Immature natural killer cell (primary cell): ENCODE data around the gene USP35. TPM values are rescaled to one million over a fixed set of nuclear protein-coding genes. Genes with fewer than 3 reads are reported as not detected.

Experiments
- DNase-seq, 3 donors: peaks; one replicate each; pipeline ENCODE4 v3.0.0; 2022; ENCODE audit warnings: mixed read lengths in 1 of 3
- H3K27ac Mint-ChIP-seq, 6 donors: one replicate each; pipeline ENCODE4 v1.8.0; 2020; ENCODE audit warnings: mixed read lengths in 6 of 6, mild to moderate bottlenecking in 5 of 6, inconsistent platforms in 4 of 6, moderate library complexity in 3 of 6
- H3K27me3 Mint-ChIP-seq, 3 donors: one replicate each; pipeline ENCODE4 v1.8.0; 2020 to 2021; ENCODE audit warnings: low read depth in 3 of 3, mild to moderate bottlenecking in 3 of 3, mixed read lengths in 3 of 3, moderate library complexity in 3 of 3, inconsistent platforms in 1 of 3
- H3K36me3 Mint-ChIP-seq, 3 donors: one replicate each; pipeline ENCODE4 v1.8.0; 2020; ENCODE audit warnings: mixed read lengths in 3 of 3, inconsistent platforms in 2 of 3, mild to moderate bottlenecking in 2 of 3
- H3K4me1 Mint-ChIP-seq, 2 donors: one replicate each; pipeline ENCODE4 v1.8.0; 2020; ENCODE audit warnings: inconsistent platforms in 2 of 2, mild to moderate bottlenecking in 2 of 2, mixed read lengths in 2 of 2, moderate library complexity in 1 of 2
- H3K4me3 Mint-ChIP-seq, 5 donors: one replicate each; pipeline ENCODE4 v1.8.0; 2020; ENCODE audit warnings: mild to moderate bottlenecking in 5 of 5, mixed read lengths in 5 of 5, inconsistent platforms in 3 of 5, moderate library complexity in 3 of 5
- H3K9me3 Mint-ChIP-seq, 6 donors: one replicate each; pipeline ENCODE4 v1.8.0; 2020; ENCODE audit warnings: mild to moderate bottlenecking in 6 of 6, mixed read lengths in 6 of 6, inconsistent platforms in 4 of 6, moderate library complexity in 3 of 6
- polyA plus RNA-seq, 3 donors: library from polyadenylated mRNA; unstranded; fragments of 300-500 nt; fragmentation: Illumina TruSeq; gene quantifications; one replicate each; pipeline ENCODE4 v1.2.3, GENCODE V29; 2021

Gene USP35
- polyA plus RNA-seq, result under 1 TPM in 2 of 3 donors, not detected in 1; 0.20 to 0.27 TPM

DNA sequence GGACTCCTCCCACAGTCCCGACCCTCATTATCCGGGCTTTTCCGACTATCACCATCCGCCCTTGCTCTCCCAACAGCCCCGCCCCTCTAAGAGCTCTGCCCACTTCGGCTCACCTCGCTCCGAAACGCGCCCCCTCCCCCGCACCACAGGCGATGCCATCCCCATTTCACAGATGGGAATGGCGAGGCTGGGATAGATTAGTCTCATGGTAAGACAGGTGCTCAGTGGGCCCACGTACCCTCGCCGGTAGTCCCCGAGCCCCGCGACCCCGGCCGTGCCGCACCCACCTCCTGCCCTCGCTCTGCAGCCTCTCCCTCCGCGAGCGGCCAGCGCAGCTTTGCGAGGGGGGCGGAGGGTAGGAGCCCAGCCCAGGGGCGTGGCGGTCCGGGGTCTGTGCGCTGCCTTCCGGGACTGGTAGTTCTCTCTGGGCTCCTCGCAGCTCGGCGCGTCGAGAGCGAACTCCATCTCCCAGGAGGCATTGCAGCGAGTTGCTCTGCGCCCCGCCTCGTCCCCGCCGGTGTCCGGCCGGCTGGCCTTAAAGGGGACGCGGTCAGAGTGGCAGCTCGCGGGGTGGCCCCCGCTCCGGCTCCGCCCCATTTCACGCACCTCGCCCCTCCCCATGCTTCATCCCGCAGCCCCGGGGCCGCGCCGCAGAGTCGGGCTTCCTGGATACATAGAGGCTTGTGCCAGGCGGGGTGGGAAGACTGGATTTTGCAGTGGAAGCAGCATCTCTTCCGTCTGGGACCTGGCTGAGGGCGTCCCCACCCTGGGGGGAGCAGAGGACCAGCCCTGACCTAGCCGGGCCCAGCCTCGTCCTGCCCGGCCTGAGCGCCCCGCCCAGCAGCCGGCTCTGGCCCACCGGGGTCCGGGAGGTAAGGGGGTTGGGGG, at the start of gene USP35, which contains the start of gene KCTD21:
Gene USP35 (plus strand): TSS at position 634 of the 888 bp plus-strand sequence. CDS start 7,327 bp downstream, outside the sequence.
Gene KCTD21 (minus strand): TSS at position 341 of the 888 bp plus-strand sequence. CDS start 14,072 bp downstream, outside the sequence.
- Mint-ChIP-seq H3K4me3 (peak within 1 kb of the TSS; percentile 93 to 97 (median 97)), H3K4me1 (peaks cover 30 to 33% of the 10 kb centered on the region in 2 donors), H3K27ac (peak within 1 kb of the TSS; percentile 72 to 90 (median 84))

DNA sequence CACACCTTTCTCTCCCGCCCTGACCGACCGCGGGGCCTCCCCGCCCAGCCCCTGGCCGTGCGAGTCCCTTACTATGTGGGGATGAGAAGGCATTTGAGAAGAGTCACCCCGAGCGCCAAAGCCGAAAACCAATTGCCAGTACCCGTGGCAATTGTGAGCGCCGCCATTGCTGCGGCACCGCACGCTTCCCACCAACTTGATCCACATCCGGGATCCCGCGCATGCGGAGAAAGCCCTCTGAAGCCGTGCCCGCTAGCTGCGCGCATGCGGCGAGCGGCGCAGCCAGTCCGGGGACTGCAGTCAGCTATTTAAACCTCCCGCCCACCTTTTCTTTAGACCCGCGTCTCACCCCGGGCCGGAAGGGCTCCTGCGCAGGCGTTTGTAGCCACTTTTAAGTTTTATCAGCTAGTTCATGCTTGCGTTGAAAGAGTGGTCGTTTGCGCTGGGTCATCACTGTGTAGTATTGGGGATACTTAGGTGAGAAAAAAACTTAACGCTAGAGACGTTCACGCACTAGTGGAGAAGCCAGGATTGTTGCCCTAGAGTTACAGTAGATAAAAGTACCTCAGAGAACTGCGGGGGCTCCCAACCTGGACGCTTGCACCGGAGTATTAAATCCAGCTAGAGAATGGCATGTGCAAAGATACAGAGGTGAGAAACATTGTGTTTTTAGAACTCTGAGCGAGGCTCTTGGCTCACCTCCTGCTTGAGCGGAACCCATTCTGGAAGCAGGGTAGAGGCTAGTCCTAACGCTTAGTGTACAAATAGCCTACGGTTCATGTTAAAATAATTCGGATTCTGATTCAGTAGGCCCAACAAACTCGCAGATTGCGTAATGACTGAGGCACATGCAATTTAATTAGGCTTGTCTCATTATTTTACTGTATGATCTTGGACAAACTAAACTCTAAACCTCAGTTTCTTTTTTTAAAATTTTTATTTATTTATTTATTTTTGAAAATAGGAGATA, 49.0 kb upstream of the USP35 start, which contains the start of gene ALG8:
Gene ALG8 (minus strand): TSS at position 205 of the 970 bp plus-strand sequence. CDS start 38 bp downstream, at position 167.
- no peaks in the 10 kb centered on the region for H3K9me3 Mint-ChIP-seq
- DNase-seq, result peak; percentile 94 to 96 (median 95)

More for the DNA sequence above, at the start of gene USP35, which contains the start of gene KCTD21:
- Mint-ChIP-seq H3K36me3 (peaks cover 0 to 2% (median 0%) of the 10 kb centered on the region in 3 donors), H3K27me3 (peaks cover 0 to 2% (median 1%) of the 10 kb centered on the region in 3 donors), H3K9me3 (no peaks in the 10 kb centered on the region)
- DNase-seq, result peak; percentile 86 to 88 (median 87)

DNA sequence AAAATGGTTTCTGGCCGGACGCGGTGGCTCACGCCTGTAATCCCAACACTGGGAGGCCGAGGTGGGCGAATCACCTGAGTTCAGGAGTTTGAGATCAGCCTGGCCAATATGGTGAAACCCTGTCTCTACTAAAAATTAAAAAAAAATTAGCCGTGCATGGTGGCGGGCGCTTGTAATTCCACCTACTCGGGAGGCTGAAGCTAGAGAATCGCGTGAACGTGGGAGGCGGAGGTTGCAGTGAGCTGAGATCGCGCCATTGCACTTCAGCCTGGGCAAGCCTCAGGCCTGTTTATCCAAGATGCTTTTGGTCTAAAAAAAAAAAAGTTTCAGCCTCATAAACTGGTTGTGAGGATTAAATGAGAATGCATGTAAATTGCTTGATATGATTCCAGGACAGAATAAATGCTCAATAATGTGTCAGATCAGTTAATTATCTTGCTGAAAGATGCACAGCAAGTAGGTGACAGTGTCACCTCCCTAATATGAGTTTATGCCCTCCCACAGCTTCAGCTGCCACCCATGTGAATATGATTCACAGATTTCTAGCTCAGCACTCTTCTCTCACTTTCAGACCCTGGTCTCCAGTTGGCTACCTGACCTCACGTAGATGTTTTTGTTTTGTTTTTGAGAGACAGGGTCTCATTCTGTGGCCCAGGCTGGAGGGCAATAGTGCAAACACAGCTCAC, 48.2 kb upstream of the USP35 start:
- Mint-ChIP-seq H3K4me3 (peak overlapping the region; percentile 59 to 98 (median 95)), H3K27me3 (peaks cover 6 to 13% (median 8%) of the 10 kb centered on the region in 3 donors), H3K9me3 (no peaks in the 10 kb centered on the region), H3K4me1 (peaks cover 28 to 31% of the 10 kb centered on the region in 2 donors), H3K27ac (peak overlapping the region in 2 of 6 donors; percentile 6 to 23), H3K36me3 (peaks cover 0 to 3% (median 3%) of the 10 kb centered on the region in 3 donors)
- no peak for DNase-seq

More for the DNA sequence above, 49.0 kb upstream of the USP35 start, which contains the start of gene ALG8:
- H3K36me3 Mint-ChIP-seq, result peaks cover 1 to 5% (median 5%) of the 10 kb centered on the region in 3 donors
- peaks cover 6 to 13% (median 8%) of the 10 kb centered on the region in 3 donors for H3K27me3 Mint-ChIP-seq
- H3K4me3 Mint-ChIP-seq, result peak within 1 kb of the TSS; percentile 95 to 98 (median 95)
- H3K27ac Mint-ChIP-seq, result peak within 1 kb of the TSS; percentile 90 to 96 (median 93)
- H3K4me1 Mint-ChIP-seq, result peaks cover 28 to 31% of the 10 kb centered on the region in 2 donors

DNA sequence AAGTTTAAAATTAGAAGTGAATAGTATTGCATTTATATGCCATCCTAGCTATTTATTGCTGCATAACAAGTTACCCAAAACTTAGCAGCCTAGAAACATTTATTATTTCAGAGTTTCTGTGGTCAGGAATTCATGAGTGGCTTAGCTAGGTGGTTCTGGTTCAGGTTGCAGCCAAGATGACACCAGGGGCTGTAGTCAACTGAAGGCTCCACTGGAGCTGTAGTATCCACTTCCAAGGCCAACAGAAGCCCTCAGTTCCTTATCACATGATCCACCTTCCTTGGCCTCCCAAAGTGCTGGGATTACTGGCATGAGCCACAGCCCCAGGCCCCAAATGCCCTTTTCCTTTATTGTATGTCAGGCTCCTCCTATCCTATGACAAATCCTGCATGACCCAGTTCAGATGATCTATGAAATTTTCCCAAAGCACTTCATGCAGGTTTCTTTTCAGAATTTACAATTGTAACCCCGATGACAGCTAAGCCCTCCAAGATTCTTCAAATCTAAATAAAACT, 43.2 kb upstream of the USP35 start:
- no peak overlapping the region for H3K4me3 Mint-ChIP-seq
- H3K36me3 Mint-ChIP-seq, result peaks cover 0 to 3% (median 0%) of the 10 kb centered on the region in 3 donors
- DNase-seq, result no peak
- H3K27ac Mint-ChIP-seq, result no peak overlapping the region
- peaks cover 6% of the 10 kb centered on the region in 2 donors for H3K4me1 Mint-ChIP-seq
- H3K9me3 Mint-ChIP-seq, result no peaks in the 10 kb centered on the region
- peaks cover 0 to 4% (median 2%) of the 10 kb centered on the region in 3 donors for H3K27me3 Mint-ChIP-seq

GRCh38 chr11:78147807-78148206, 40.9 kb upstream of the USP35 start:
- peaks cover 0 to 3% (median 0%) of the 10 kb centered on the region in 3 donors for H3K36me3 Mint-ChIP-seq
- H3K9me3 Mint-ChIP-seq, result no peaks in the 10 kb centered on the region
- H3K27ac Mint-ChIP-seq, result no peak overlapping the region
- no peak for DNase-seq
- H3K4me1 Mint-ChIP-seq, result no peaks in the 10 kb centered on the region
- peaks cover 0 to 3% (median 2%) of the 10 kb centered on the region in 3 donors for H3K27me3 Mint-ChIP-seq
- no peak overlapping the region for H3K4me3 Mint-ChIP-seq

- no peaks in the 10 kb centered on the region for H3K9me3 Mint-ChIP-seq
- no peak overlapping the region for H3K4me3 Mint-ChIP-seq
- no peak overlapping the region for H3K27ac Mint-ChIP-seq
- peaks cover 0 to 2% (median 0%) of the 10 kb centered on the region in 3 donors for H3K27me3 Mint-ChIP-seq
- DNase-seq, result no peak
- H3K36me3 Mint-ChIP-seq, result no peaks in the 10 kb centered on the region
- no peaks in the 10 kb centered on the region for H3K4me1 Mint-ChIP-seq
These were observed 39.1 kb upstream of the USP35 start for GRCh38 chr11:78149646-78150045.

- Mint-ChIP-seq H3K4me3 (no peak overlapping the region), H3K9me3 (no peaks in the 10 kb centered on the region), H3K4me1 (no peaks in the 10 kb centered on the region), H3K36me3 (no peaks in the 10 kb centered on the region), H3K27me3 (peaks cover 0 to 2% (median 0%) of the 10 kb centered on the region in 3 donors), H3K27ac (no peak overlapping the region)
- DNase-seq, result no peak
These were observed 38.4 kb upstream of the USP35 start for GRCh38 chr11:78150346-78150745.

DNA sequence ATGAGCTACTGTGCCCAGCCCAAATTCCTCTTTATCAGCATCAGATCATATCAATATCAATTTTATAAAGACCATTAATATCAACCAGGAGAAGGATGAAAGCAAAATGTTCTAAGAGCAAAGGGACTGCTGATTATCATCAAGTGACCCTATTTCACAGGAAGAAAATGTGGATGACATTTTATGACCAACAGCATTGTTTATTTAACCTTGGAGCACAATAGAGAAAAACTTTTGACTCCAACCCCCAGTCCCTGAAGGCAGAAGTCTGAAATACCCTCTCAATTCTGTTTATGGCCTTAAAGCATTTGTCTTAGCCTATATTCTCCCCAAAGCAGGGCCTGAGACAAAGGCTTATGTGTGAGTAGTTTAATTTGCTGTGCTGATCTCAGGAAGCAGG, 38.0 kb upstream of the USP35 start:
- Mint-ChIP-seq H3K9me3 (no peaks in the 10 kb centered on the region), H3K4me1 (no peaks in the 10 kb centered on the region), H3K27ac (no peak overlapping the region), H3K27me3 (peaks cover 0 to 2% (median 0%) of the 10 kb centered on the region in 3 donors), H3K4me3 (no peak overlapping the region), H3K36me3 (no peaks in the 10 kb centered on the region)
- no peak for DNase-seq

DNA sequence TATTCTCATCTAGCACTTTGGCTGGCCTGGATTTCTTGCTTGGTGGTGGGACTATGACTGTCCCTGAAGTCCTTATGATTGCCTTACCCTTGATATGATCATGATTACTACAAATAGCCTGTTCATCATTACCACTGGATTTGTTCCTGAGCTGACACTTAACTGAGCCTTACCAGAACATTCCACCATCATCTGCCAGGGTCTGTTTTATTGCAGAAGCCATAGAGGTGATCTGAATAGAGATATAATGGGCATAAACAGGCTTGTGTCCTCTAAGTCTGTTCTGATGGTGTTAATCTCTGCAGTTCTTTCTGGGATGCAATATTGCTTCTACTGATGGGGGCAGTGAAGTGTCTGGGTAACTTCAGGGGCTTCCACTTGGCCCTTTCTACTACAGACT, 36.9 kb upstream of the USP35 start:
- no peaks in the 10 kb centered on the region for H3K9me3 Mint-ChIP-seq
- H3K4me1 Mint-ChIP-seq, result no peaks in the 10 kb centered on the region
- H3K27ac Mint-ChIP-seq, result no peak overlapping the region
- peaks cover 0 to 2% (median 0%) of the 10 kb centered on the region in 3 donors for H3K27me3 Mint-ChIP-seq
- no peaks in the 10 kb centered on the region for H3K36me3 Mint-ChIP-seq
- H3K4me3 Mint-ChIP-seq, result no peak overlapping the region
- DNase-seq, result no peak

GRCh38 chr11:78156127-78156844, 32.4 kb upstream of the USP35 start:
- H3K4me1 Mint-ChIP-seq, result no peaks in the 10 kb centered on the region
- H3K36me3 Mint-ChIP-seq, result no peaks in the 10 kb centered on the region
- DNase-seq, result no peak
- H3K27me3 Mint-ChIP-seq, result peaks cover 0 to 2% (median 0%) of the 10 kb centered on the region in 3 donors
- no peak overlapping the region for H3K4me3 Mint-ChIP-seq
- H3K27ac Mint-ChIP-seq, result no peak overlapping the region
- H3K9me3 Mint-ChIP-seq, result no peaks in the 10 kb centered on the region

DNA sequence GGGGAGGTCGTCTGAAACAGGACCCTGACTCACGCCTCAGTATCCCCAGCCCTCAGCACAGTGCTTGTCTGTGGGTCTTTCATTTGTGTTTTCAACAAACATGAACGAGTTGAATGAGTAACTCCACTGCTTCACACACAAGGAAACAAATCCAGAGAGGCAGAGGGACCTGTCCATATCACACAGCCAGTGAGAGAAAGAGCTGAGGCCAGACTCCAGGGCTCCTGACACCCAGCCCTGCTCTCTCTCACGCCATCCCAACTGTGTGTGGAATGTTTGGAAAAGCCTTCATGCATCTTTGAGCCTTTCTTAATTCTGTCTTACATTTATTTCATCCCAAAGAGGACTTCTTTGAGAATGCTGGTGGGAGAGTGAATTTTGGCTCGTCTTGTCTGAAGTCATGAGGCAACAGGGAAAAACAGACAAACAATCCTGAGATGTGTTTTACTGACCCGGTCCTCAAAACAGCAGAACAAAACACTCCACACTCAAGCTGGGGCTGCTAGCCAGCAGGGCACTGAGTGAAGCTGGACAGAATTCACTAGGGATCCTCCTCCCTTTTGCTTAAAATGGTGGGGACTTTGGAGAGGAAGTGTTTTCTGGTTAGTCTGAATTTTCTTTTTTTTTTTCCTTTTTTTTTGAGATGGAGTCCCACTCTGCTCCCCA, 29.6 kb upstream of the USP35 start:
- Mint-ChIP-seq H3K4me3 (no peak overlapping the region), H3K36me3 (no peaks in the 10 kb centered on the region), H3K27me3 (no peaks in the 10 kb centered on the region), H3K4me1 (no peaks in the 10 kb centered on the region), H3K27ac (no peak overlapping the region), H3K9me3 (no peaks in the 10 kb centered on the region)
- DNase-seq, result no peak

DNA sequence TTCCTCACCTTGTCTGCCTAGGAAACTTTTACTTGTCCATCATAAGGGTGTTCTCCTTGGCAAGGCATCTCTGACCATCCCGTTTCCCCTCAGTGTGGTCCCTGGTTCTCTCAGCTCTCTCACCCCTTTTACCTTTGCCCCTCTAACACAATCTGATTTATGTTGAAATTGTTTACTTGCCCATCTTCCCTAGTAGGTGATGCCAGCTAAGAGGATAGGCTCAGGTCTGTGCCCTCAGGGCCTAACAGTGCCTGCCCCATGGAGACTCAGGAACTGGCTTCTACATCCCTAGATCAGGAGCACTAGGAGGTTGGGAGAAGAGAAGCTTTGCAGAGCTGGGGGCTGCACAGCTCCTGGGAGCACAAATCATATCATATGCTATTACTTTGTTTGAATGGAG, 28.2 kb upstream of the USP35 start:
- Mint-ChIP-seq H3K36me3 (no peaks in the 10 kb centered on the region), H3K27me3 (no peaks in the 10 kb centered on the region), H3K4me1 (no peaks in the 10 kb centered on the region), H3K9me3 (no peaks in the 10 kb centered on the region), H3K27ac (no peak overlapping the region), H3K4me3 (no peak overlapping the region)
- no peak for DNase-seq
